A673 (cell line): ENCODE data around the gene IFNAR1. TPM values are rescaled to one million over a fixed set of nuclear protein-coding genes. Genes with fewer than 3 reads are reported as not detected.

Experiments used
- BruUV-seq: library from RNA; stranded (reverse); fragments of 400-500 nt; replicated peaks from 2 replicates; lab custom pipeline; 2021; lab: Mats Ljungman, UMichigan
- CTCF ChIA-PET: fragments of 300-600 bp; sonication (Branson Sonifier 250); formaldehyde crosslinking; loops from one replicate; lab custom pipeline; 2022; ENCODE audit warnings: antibody characterized with exemption; lab: Charles Lee
- POLR2A ChIA-PET: fragments of 300-600 bp; sonication (Branson Sonifier 250); formaldehyde crosslinking; loops from one replicate; lab custom pipeline; 2022; ENCODE audit warnings: antibody characterized with exemption; ENCODE audit not compliant: low non-redundant PET; lab: Charles Lee
- DNase-seq: peaks from one replicate; pipeline ENCODE4 v3.0.0-alpha.2; 2015; ENCODE audit warnings: low spot score
- H3K27ac ChIP-seq: fragments of 200-600 bp; sonication (generic); 2 replicates; pipeline ENCODE4 v1.5.1; 2016; ENCODE audit warnings: mixed run types, low read depth, mild to moderate bottlenecking, mixed read lengths, antibody characterized with exemption, low read length; ENCODE audit not compliant: poor library complexity, severe bottlenecking
- H3K27me3 ChIP-seq: fragments of 200-600 bp; sonication (generic); replicated peaks from 2 replicates; pipeline ENCODE4 v1.6.1; 2017; ENCODE audit warnings: mixed run types, low read depth, mild to moderate bottlenecking, mixed read lengths, antibody characterized with exemption, low read length; ENCODE audit not compliant: insufficient read depth, poor library complexity
- H3K36me3 ChIP-seq: fragments of 200-600 bp; sonication (generic); 2 replicates; pipeline ENCODE4 v1.6.1; 2016; ENCODE audit warnings: mixed run types, mild to moderate bottlenecking, mixed read lengths, antibody characterized with exemption, low read length; ENCODE audit not compliant: insufficient read depth, poor library complexity, severe bottlenecking
- H3K4me1 ChIP-seq: fragments of 200-600 bp; sonication (generic); 2 replicates; pipeline ENCODE4 v1.6.1; 2017; ENCODE audit warnings: mixed run types, mild to moderate bottlenecking, mixed read lengths, antibody characterized with exemption, low read length; ENCODE audit not compliant: insufficient read depth, poor library complexity, severe bottlenecking
- H3K4me3 ChIP-seq: fragments of 200-600 bp; sonication (generic); 2 replicates; pipeline ENCODE4 v1.5.1; 2016; ENCODE audit warnings: low read depth, mixed run types, mild to moderate bottlenecking, mixed read lengths, low read length; ENCODE audit not compliant: poor library complexity, severe bottlenecking
- H3K9me3 ChIP-seq: fragments of 200-600 bp; sonication (generic); 2 replicates; pipeline ENCODE4 v1.6.1; 2016; ENCODE audit warnings: mixed run types, low read depth, mild to moderate bottlenecking, mixed read lengths, antibody characterized with exemption, low read length; ENCODE audit not compliant: poor library complexity, severe bottlenecking
- CTCF ChIP-seq: fragments of 300-800, 200-600 bp; sonication (generic); conservative IDR thresholded peaks from 2 replicates; pipeline ENCODE4 v1.5.1; 2017; ENCODE audit warnings: low read depth, mild to moderate bottlenecking, antibody characterized with exemption, low read length, moderate library complexity, mixed read lengths
- EZH2 ChIP-seq: fragments of 200-600 bp; sonication (generic); IDR thresholded peaks from 2 replicates; pipeline ENCODE4 v1.6.1; 2017; ENCODE audit warnings: borderline replicate concordance, low read depth, mild to moderate bottlenecking, mixed read lengths, antibody characterized with exemption, low read length; ENCODE audit not compliant: poor library complexity, severe bottlenecking
- intact Hi-C: fragments of 100-400 bp; cut with micrococcal nuclease; formaldehyde crosslinking; loops from one replicate; pipeline ENCODE4 v1.10.0; 2022; ENCODE audit not compliant: unreplicated experiment
- total RNA-seq: library from RNA; stranded (reverse); gene quantifications from 2 replicates; pipeline ENCODE4 v1.2.3, GENCODE V29; 2021

The IFNAR1 gene
- total RNA-seq, 1 experiment from 2014 or later: 38.1 TPM

- H3K27ac ChIP-seq: no peak overlapping the region
- H3K9me3 ChIP-seq: no peaks in the 10 kb centered on the region
- peaks cover 21% of the 10 kb centered on the region for H3K4me1 ChIP-seq
- intact Hi-C loops: no loop called here
- DNase-seq: no peak
- no peak overlapping the region for H3K4me3 ChIP-seq
- ChIA-PET POLR2A (no interaction called here), CTCF (no interaction called here)
- no TSS peak for BruUV-seq
- no peaks in the 10 kb centered on the region for H3K27me3 ChIP-seq
- no peaks in the 10 kb centered on the region for H3K36me3 ChIP-seq
- TF ChIP-seq CTCF (no peak), EZH2 (no peak)
Measured at GRCh38 chr21:33383056-33383888, 58.5 kb downstream of the IFNAR1 start.

- Histone ChIP-seq H3K4me3 (no peak overlapping the region), H3K4me1 (peaks cover 18% of the 10 kb centered on the region), H3K27ac (no peak overlapping the region), H3K27me3 (no peaks in the 10 kb centered on the region), H3K9me3 (no peaks in the 10 kb centered on the region), H3K36me3 (no peaks in the 10 kb centered on the region)
- BruUV-seq: no TSS peak
- ChIA-PET POLR2A (no interaction called here), CTCF (no interaction called here)
- intact Hi-C loops: no loop called here
- no peak for DNase-seq
- TF ChIP-seq CTCF (no peak), EZH2 (no peak)
Measured at GRCh38 chr21:33384841-33385331, 60.1 kb downstream of the IFNAR1 start.

- no peaks in the 10 kb centered on the region for H3K9me3 ChIP-seq
- H3K36me3 ChIP-seq: no peaks in the 10 kb centered on the region
- BruUV-seq: no TSS peak
- peaks cover 8% of the 10 kb centered on the region for H3K4me1 ChIP-seq
- ChIA-PET POLR2A (no interaction called here), CTCF (no interaction called here)
- TF ChIP-seq EZH2 (no peak), CTCF (peak; percentile 37; the same call in 1 of the 2 replicates)
- H3K4me3 ChIP-seq: no peak overlapping the region
- no peak overlapping the region for H3K27ac ChIP-seq
- intact Hi-C loops: no loop called here
- no peak for DNase-seq
- no peaks in the 10 kb centered on the region for H3K27me3 ChIP-seq
Measured at GRCh38 chr21:33386222-33386784, 61.5 kb downstream of the IFNAR1 start.
